Activated T-helper 17 cell treated with anti-CD3 and anti-CD28 coated beads, Interleukin-2, amount 50 U/mL, for 72 hours (primary cell): ENCODE data around the gene RPN1. TPM values are rescaled to one million over a fixed set of nuclear protein-coding genes. Genes with fewer than 3 reads are reported as not detected.
"Not testable (repeated sequence)": the region's sequence is repeated elsewhere in the genome, so short reads cannot be mapped to it uniquely, and the experiment has no call there.

Experiments used
- ATAC-seq: fragments of 150-1000 bp; cut with Tn5 transposase; replicated peaks from 2 replicates; pipeline ENCODE4 v1.10.0; 2021; ENCODE audit warnings: mild to moderate bottlenecking, moderate library complexity
- H3K27ac Mint-ChIP-seq: one replicate; pipeline ENCODE4 v1.8.0; 2022; ENCODE audit warnings: mixed read lengths
- H3K27me3 Mint-ChIP-seq: one replicate; pipeline ENCODE4 v1.8.0; 2022; ENCODE audit warnings: mixed read lengths
- H3K36me3 Mint-ChIP-seq: one replicate; pipeline ENCODE4 v1.8.0; 2022; ENCODE audit warnings: low read depth, mild to moderate bottlenecking, mixed read lengths
- H3K4me1 Mint-ChIP-seq: one replicate; pipeline ENCODE4 v1.8.0; 2022; ENCODE audit warnings: mixed read lengths
- H3K4me3 Mint-ChIP-seq: one replicate; pipeline ENCODE4 v1.8.0; 2022; ENCODE audit warnings: mild to moderate bottlenecking, mixed read lengths
- H3K9me3 Mint-ChIP-seq: one replicate; pipeline ENCODE4 v1.8.0; 2022; ENCODE audit warnings: mixed read lengths
- total RNA-seq, 2 donors: library from RNA; stranded (reverse); gene quantifications; one replicate each; pipeline ENCODE4 v1.2.3, GENCODE V29; 2022

The RPN1 gene
- total RNA-seq, 2 donors from 2014 or later, result 106 to 179 TPM

GRCh38 chr3:128586391-128586790 lies 64.2 kb downstream of the RPN1 start:
- H3K4me3 Mint-ChIP-seq, H3K27ac Mint-ChIP-seq, ATAC-seq, H3K36me3 Mint-ChIP-seq, H3K4me1 Mint-ChIP-seq, H3K9me3 Mint-ChIP-seq: not testable (repeated sequence)
- peaks cover 12% of the 10 kb centered on the region for H3K27me3 Mint-ChIP-seq

GRCh38 chr3:128585974-128586373 lies 64.6 kb downstream of the RPN1 start:
- Mint-ChIP-seq H3K27me3 (peaks cover 12% of the 10 kb centered on the region), H3K27ac (peak overlapping the region; percentile 25), H3K4me3 (no peak overlapping the region), H3K36me3 (no peaks in the 10 kb centered on the region), H3K9me3 (no peaks in the 10 kb centered on the region), H3K4me1 (no peaks in the 10 kb centered on the region)
- ATAC-seq, result no peak

GRCh38 chr3:128585189-128585588 lies 65.4 kb downstream of the RPN1 start:
- peaks cover 12% of the 10 kb centered on the region for H3K27me3 Mint-ChIP-seq
- H3K9me3 Mint-ChIP-seq, result no peaks in the 10 kb centered on the region
- peak; percentile 52 for ATAC-seq

DNA sequence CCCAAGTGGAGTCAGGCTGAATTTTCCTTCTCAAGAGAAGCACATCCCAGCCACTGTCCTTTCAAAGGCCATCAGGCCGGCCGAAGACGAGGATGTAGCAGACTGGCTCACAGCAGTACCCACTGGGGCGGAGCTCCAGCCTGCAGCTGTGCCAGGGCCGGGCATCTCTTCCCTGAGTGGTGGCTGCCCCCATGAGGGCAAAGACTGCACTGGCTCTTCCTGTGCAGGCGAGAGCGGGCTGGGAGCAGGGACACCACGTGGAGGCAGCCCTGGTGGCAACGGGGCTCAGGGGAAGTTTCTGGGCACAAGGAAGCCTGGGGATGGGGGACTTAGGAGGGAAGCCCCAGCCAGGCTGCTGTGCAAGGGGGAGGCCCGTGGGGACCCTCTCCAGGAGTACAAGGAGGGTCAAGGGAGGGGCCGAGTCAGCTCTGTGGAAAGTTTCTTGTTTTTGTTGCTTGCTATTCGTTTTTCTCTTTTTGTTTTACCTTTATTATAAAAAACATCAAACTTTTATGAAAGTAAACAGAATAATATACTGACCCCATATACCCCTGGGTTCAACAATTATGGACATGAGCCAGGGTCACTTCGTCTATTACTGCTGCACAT lies 66.1 kb downstream of the RPN1 start:
- Mint-ChIP-seq H3K4me3 (no peak overlapping the region), H3K4me1 (no peaks in the 10 kb centered on the region), H3K27me3 (peaks cover 12% of the 10 kb centered on the region), H3K9me3 (no peaks in the 10 kb centered on the region), H3K27ac (no peak overlapping the region), H3K36me3 (no peaks in the 10 kb centered on the region)
- ATAC-seq, result peak; percentile 84

More at GRCh38 chr3:128585189-128585588, 65.4 kb downstream of the RPN1 start:
- no peak overlapping the region for H3K27ac Mint-ChIP-seq
- H3K4me3 Mint-ChIP-seq, result no peak overlapping the region
- no peaks in the 10 kb centered on the region for H3K36me3 Mint-ChIP-seq
- no peaks in the 10 kb centered on the region for H3K4me1 Mint-ChIP-seq

DNA sequence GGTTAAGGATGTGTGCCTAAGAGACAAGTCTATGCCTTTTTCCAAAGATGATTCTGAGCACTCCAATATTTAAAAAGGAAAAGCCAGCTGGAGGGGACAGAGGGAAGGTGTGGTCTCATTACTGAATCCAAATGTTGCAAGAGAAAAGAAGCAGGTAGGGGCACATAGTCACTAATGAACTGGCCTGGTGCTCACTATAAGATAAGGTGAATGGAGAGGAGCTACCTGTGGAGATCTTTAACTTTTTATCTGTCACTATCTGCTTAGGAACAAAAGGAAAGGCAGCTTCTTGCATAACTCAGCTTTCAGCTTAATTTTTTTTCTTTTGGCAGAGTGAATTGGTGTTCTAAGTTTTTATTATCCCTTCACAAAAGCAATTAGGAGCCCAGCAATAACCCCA lies 69.1 kb downstream of the RPN1 start:
- no peak overlapping the region for H3K27ac Mint-ChIP-seq
- no peaks in the 10 kb centered on the region for H3K4me1 Mint-ChIP-seq
- no peaks in the 10 kb centered on the region for H3K36me3 Mint-ChIP-seq
- no peak overlapping the region for H3K4me3 Mint-ChIP-seq
- no peak for ATAC-seq
- H3K27me3 Mint-ChIP-seq, result peaks cover 16% of the 10 kb centered on the region
- H3K9me3 Mint-ChIP-seq, result no peaks in the 10 kb centered on the region

- no peaks in the 10 kb centered on the region for H3K4me1 Mint-ChIP-seq
- peaks cover 13% of the 10 kb centered on the region for H3K27me3 Mint-ChIP-seq
- no peaks in the 10 kb centered on the region for H3K9me3 Mint-ChIP-seq
- no peaks in the 10 kb centered on the region for H3K36me3 Mint-ChIP-seq
- ATAC-seq, result no peak
- no peak overlapping the region for H3K27ac Mint-ChIP-seq
- H3K4me3 Mint-ChIP-seq, result no peak overlapping the region
Measured at GRCh38 chr3:128579927-128580326, 70.7 kb downstream of the RPN1 start.

DNA sequence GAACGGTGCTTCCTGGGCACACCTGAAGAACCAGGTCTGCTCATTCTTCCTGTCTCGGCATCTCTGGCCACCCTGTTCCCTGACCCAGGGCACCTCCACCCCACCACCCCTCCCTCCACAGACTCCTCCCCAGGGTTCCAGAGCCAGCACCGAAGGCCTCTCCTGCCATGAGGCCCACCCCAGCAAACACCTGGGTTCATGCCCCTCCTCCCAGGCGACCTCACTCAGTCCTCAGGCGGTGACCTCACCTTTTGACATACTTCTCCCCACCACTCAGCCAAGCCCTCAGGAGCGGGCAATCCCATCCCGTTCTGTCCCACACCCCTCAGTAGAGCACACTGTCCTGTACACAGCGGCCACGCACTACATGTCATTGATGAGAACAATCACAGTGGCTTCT lies 72.3 kb downstream of the RPN1 start:
- peaks cover 14% of the 10 kb centered on the region for H3K27me3 Mint-ChIP-seq
- no peak for ATAC-seq
- H3K27ac Mint-ChIP-seq, result no peak overlapping the region
- H3K36me3 Mint-ChIP-seq, result no peaks in the 10 kb centered on the region
- peaks cover 6% of the 10 kb centered on the region for H3K4me1 Mint-ChIP-seq
- no peak overlapping the region for H3K4me3 Mint-ChIP-seq
- no peaks in the 10 kb centered on the region for H3K9me3 Mint-ChIP-seq

- Mint-ChIP-seq H3K27ac (no peak overlapping the region), H3K4me3 (no peak overlapping the region), H3K4me1 (peaks cover 11% of the 10 kb centered on the region), H3K27me3 (peaks cover 11% of the 10 kb centered on the region), H3K36me3 (no peaks in the 10 kb centered on the region), H3K9me3 (no peaks in the 10 kb centered on the region)
- ATAC-seq, result no peak
Measured at GRCh38 chr3:128577711-128578110, 72.9 kb downstream of the RPN1 start.

GRCh38 chr3:128576290-128576689 lies 74.3 kb downstream of the RPN1 start:
- H3K27me3 Mint-ChIP-seq, result peaks cover 8% of the 10 kb centered on the region
- ATAC-seq, result no peak
- peaks cover 11% of the 10 kb centered on the region for H3K4me1 Mint-ChIP-seq
- no peaks in the 10 kb centered on the region for H3K9me3 Mint-ChIP-seq
- H3K4me3 Mint-ChIP-seq, result no peak overlapping the region
- no peaks in the 10 kb centered on the region for H3K36me3 Mint-ChIP-seq
- H3K27ac Mint-ChIP-seq, result no peak overlapping the region

DNA sequence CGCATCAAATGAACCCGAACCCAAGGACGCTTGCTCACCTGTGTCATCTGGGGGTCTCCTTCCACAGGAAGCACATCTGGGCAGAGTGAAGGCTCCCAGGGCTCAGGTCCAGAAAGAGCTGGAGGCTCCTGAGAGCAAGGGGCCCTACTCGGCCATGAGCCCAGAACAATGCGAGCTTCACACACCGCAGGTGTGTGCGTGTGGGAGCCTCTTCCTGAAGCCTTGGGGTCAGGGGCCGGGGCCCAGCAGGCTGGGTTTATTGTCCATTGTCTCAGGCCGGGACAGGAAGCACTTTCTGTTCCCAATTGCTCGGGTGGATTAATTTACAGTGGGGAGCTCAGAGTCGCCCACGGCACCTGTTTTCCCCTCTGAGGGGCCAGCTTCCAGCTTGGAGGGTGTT lies 74.8 kb downstream of the RPN1 start:
- ATAC-seq, result no peak
- Mint-ChIP-seq H3K27ac (no peak overlapping the region), H3K4me1 (peaks cover 11% of the 10 kb centered on the region), H3K36me3 (no peaks in the 10 kb centered on the region), H3K9me3 (no peaks in the 10 kb centered on the region), H3K27me3 (peaks cover 12% of the 10 kb centered on the region), H3K4me3 (no peak overlapping the region)

- Mint-ChIP-seq H3K27ac (peak overlapping the region; percentile 83), H3K4me1 (peaks cover 11% of the 10 kb centered on the region), H3K4me3 (peak overlapping the region; percentile 64), H3K27me3 (peaks cover 14% of the 10 kb centered on the region), H3K9me3 (no peaks in the 10 kb centered on the region), H3K36me3 (no peaks in the 10 kb centered on the region)
- ATAC-seq, result peak; percentile 23
Measured at GRCh38 chr3:128573707-128574162, 76.9 kb downstream of the RPN1 start.

DNA sequence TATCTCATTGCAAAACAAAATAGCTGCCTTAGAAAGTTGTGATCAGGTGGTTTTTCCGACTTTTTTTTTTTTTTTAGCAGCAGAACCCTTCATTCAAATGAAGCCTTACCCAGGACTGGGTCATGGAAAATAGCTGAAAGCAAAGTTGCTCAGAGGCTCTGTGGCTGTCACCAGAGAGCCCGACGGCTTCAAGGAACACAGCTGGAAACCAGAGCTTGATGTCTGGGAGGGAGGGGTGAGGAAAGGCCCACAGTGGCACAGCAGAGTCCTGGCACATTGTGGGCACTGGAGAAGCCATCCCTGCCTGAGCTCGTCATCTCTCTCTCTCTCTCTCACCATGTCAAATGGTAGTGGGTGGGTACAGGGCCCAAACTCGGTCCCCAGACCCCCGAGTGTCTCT lies 77.5 kb downstream of the RPN1 start:
- no peaks in the 10 kb centered on the region for H3K9me3 Mint-ChIP-seq
- no peaks in the 10 kb centered on the region for H3K36me3 Mint-ChIP-seq
- peaks cover 11% of the 10 kb centered on the region for H3K27me3 Mint-ChIP-seq
- peak; percentile 67 for ATAC-seq
- H3K4me1 Mint-ChIP-seq, result peaks cover 11% of the 10 kb centered on the region
- peak overlapping the region; percentile 83 for H3K27ac Mint-ChIP-seq
- peak overlapping the region; percentile 64 for H3K4me3 Mint-ChIP-seq

DNA sequence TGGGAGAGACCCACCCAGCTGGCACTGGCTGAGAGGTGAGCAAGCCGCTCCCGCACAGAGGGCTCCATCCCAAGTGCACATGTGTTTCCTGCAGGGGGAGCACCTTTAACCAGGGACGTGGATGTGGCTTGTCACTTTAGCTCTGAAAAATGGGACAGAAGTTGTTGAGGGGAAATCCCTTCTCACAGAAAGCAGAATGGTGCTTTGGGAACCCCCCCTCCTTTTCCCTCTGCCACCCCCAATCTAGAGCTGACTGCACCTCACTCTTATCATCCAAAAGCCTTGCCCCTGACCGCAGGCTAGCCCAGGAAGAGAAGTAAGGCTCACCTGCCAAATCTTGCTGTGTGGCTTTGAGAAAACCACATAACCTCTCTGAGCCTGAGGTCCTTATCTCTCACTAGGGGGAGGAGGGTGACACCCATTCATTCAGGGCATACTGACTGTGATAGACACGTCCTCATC lies 77.9 kb downstream of the RPN1 start:
- H3K36me3 Mint-ChIP-seq, result no peaks in the 10 kb centered on the region
- H3K4me3 Mint-ChIP-seq, result peak overlapping the region; percentile 64
- peaks cover 11% of the 10 kb centered on the region for H3K27me3 Mint-ChIP-seq
- H3K27ac Mint-ChIP-seq, result peak overlapping the region; percentile 83
- peak; percentile 87 for ATAC-seq
- peaks cover 11% of the 10 kb centered on the region for H3K4me1 Mint-ChIP-seq
- no peaks in the 10 kb centered on the region for H3K9me3 Mint-ChIP-seq

DNA sequence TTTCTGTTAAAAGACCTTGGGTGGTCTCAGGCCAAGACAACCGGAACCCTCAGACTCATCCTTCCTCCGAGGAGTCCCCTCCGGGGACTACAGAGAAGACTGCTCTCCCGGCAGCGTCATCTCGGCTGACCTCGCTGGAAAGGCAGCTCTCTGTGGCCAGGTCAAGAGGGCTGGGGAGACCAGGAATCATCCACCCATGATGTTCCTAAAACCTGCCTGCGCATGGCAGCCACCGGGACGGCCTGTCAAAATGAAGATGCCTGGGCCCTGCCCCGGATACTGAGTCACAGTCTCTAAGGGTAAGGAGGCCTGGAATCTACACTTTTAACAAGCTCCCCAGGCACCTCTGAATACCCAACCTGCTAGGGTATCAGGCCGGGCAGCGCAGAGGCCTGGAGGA lies 78.6 kb downstream of the RPN1 start:
- no peaks in the 10 kb centered on the region for H3K36me3 Mint-ChIP-seq
- no peak for ATAC-seq
- no peak overlapping the region for H3K27ac Mint-ChIP-seq
- peaks cover 11% of the 10 kb centered on the region for H3K4me1 Mint-ChIP-seq
- no peaks in the 10 kb centered on the region for H3K9me3 Mint-ChIP-seq
- H3K4me3 Mint-ChIP-seq, result peak overlapping the region; percentile 64
- peaks cover 11% of the 10 kb centered on the region for H3K27me3 Mint-ChIP-seq
